Left hindlimb (tissue), 1 donor: ENCODE data around the gene WWC1.

ENCODE experiments used
- DNase-seq: peaks from one replicate; pipeline ENCODE4 v3.0.0-alpha.2; 2018

WWC1 gene

GRCh38 chr5:168291342-168291963, at the start of gene WWC1:
WWC1 (plus strand) TSS chr5:168291645; CDS start chr5:168292153, 508 bp downstream.
- peak; percentile 50 for DNase-seq

GRCh38 chr5:168244838-168245559, 46.4 kb upstream of the WWC1 start:
- no peak for DNase-seq

GRCh38 chr5:168249923-168250322, 41.5 kb upstream of the WWC1 start:
- DNase-seq: no peak

- DNase-seq: no peak
Observed at GRCh38 chr5:168251259-168251658, 40.2 kb upstream of the WWC1 start.

GRCh38 chr5:168254013-168254693, 37.3 kb upstream of the WWC1 start:
- no peak for DNase-seq

- DNase-seq: no peak
Observed at GRCh38 chr5:168260353-168261226, 30.9 kb upstream of the WWC1 start.

GRCh38 chr5:168261227-168261571, 30.2 kb upstream of the WWC1 start:
- DNase-seq: no peak

- no peak for DNase-seq
Observed at GRCh38 chr5:168262042-168262743, 29.3 kb upstream of the WWC1 start.

GRCh38 chr5:168263121-168263520, 28.3 kb upstream of the WWC1 start:
- no peak for DNase-seq

- DNase-seq: no peak
Observed at GRCh38 chr5:168266016-168266415, 25.4 kb upstream of the WWC1 start.

- DNase-seq: peak; percentile 92
Observed at GRCh38 chr5:168268949-168269936, 22.2 kb upstream of the WWC1 start.

GRCh38 chr5:168269937-168270330, 21.5 kb upstream of the WWC1 start:
- no peak for DNase-seq

GRCh38 chr5:168270476-168270875, 21.0 kb upstream of the WWC1 start:
- no peak for DNase-seq

GRCh38 chr5:168273056-168273980, 18.1 kb upstream of the WWC1 start:
- no peak for DNase-seq

GRCh38 chr5:168274406-168274805, 17.0 kb upstream of the WWC1 start:
- DNase-seq: no peak

GRCh38 chr5:168275940-168276339, 15.5 kb upstream of the WWC1 start:
- no peak for DNase-seq

GRCh38 chr5:168282120-168282519, 9.3 kb upstream of the WWC1 start:
- no peak for DNase-seq

- no peak for DNase-seq
Observed at GRCh38 chr5:168284809-168285208, 6.6 kb upstream of the WWC1 start.

GRCh38 chr5:168285696-168286095, 5.7 kb upstream of the WWC1 start:
- no peak for DNase-seq

GRCh38 chr5:168286386-168286785, 5.1 kb upstream of the WWC1 start:
- DNase-seq: no peak
